HG03135 (cell line): ENCODE data around the gene GPC1.

Source experiments
- ATAC-seq: cut with Tn5 transposase; IDR thresholded peaks from one replicate; pipeline ENCODE4 v1.9.1; 2021; ENCODE audit warnings: mild to moderate bottlenecking, moderate library complexity; ENCODE audit not compliant: unreplicated experiment

The GPC1 gene

GRCh38 chr2:240428245-240428644 is 7.2 kb upstream of the GPC1 start:
- ATAC-seq = no peak

GRCh38 chr2:240429341-240429871 is 6.1 kb upstream of the GPC1 start:
- ATAC-seq = no peak

- ATAC-seq = no peak
Measured at GRCh38 chr2:240429872-240430491, 5.5 kb upstream of the GPC1 start.

- no peak for ATAC-seq
Measured at GRCh38 chr2:240430595-240430994, 4.9 kb upstream of the GPC1 start.

- ATAC-seq = no peak
Measured at GRCh38 chr2:240431271-240431660, 4.2 kb upstream of the GPC1 start.

GRCh38 chr2:240431661-240432424 is 3.6 kb upstream of the GPC1 start:
- ATAC-seq = no peak

- ATAC-seq = no peak
Measured at GRCh38 chr2:240432430-240432819, 3.0 kb upstream of the GPC1 start.

- ATAC-seq = no peak
Measured at GRCh38 chr2:240432820-240433801, 2.4 kb upstream of the GPC1 start.

- no peak for ATAC-seq
Measured at GRCh38 chr2:240433973-240434727, 1.3 kb upstream of the GPC1 start.

- ATAC-seq = no peak
Measured at GRCh38 chr2:240434728-240435456, 571 bp upstream of the GPC1 start.

GRCh38 chr2:240435948-240436682 is 652 bp downstream of the GPC1 start:
- ATAC-seq = no peak

- ATAC-seq = no peak
Measured at GRCh38 chr2:240436683-240437550, 1.5 kb downstream of the GPC1 start.

GRCh38 chr2:240437551-240437860 is 2.0 kb downstream of the GPC1 start:
- no peak for ATAC-seq

GRCh38 chr2:240437861-240438809 is 2.7 kb downstream of the GPC1 start:
- no peak for ATAC-seq

GRCh38 chr2:240438810-240439697 is 3.6 kb downstream of the GPC1 start:
- no peak for ATAC-seq

- no peak for ATAC-seq
Measured at GRCh38 chr2:240439698-240440151, 4.3 kb downstream of the GPC1 start.
